Stimulated activated CD4-positive, alpha-beta T cell treated with anti-CD3 and anti-CD28 coated beads, Interleukin-15, amount 100 ng/mL, for 1 hour (primary cell): ENCODE results near the gene TINAG.

Experiments
- DNase-seq, 2 donors: peaks; one replicate each; pipeline ENCODE4 v3.0.0-alpha.2; 2020; ENCODE audit warnings: low read depth in 1 of 2, low spot score in 1 of 2

Gene TINAG

GRCh38 chr6:54308289-54308985 is at the start of gene TINAG:
TINAG (plus strand) TSS chr6:54308441; CDS start chr6:54308551, 110 bp downstream.
- no peak for DNase-seq

GRCh38 chr6:54260025-54260424 is 48.2 kb upstream of the TINAG start:
- DNase-seq, result no peak

GRCh38 chr6:54262499-54262898 is 45.7 kb upstream of the TINAG start:
- no peak for DNase-seq

- no peak for DNase-seq
Observed at GRCh38 chr6:54262971-54263370, 45.3 kb upstream of the TINAG start.

GRCh38 chr6:54264581-54265272 is 43.5 kb upstream of the TINAG start:
- DNase-seq, result no peak

GRCh38 chr6:54266400-54266923 is 41.8 kb upstream of the TINAG start:
- DNase-seq, result no peak

GRCh38 chr6:54267798-54268197 is 40.4 kb upstream of the TINAG start:
- DNase-seq, result no peak

- DNase-seq, result no peak
Observed at GRCh38 chr6:54273214-54273820, 34.9 kb upstream of the TINAG start.

GRCh38 chr6:54274383-54274782 is 33.9 kb upstream of the TINAG start:
- DNase-seq, result no peak

- no peak for DNase-seq
Observed at GRCh38 chr6:54282186-54282585, 26.1 kb upstream of the TINAG start.

- no peak for DNase-seq
Observed at GRCh38 chr6:54284161-54284860, 23.9 kb upstream of the TINAG start.

- no peak for DNase-seq
Observed at GRCh38 chr6:54285595-54285994, 22.6 kb upstream of the TINAG start.

GRCh38 chr6:54286141-54286540 is 22.1 kb upstream of the TINAG start:
- no peak for DNase-seq

GRCh38 chr6:54288474-54288873 is 19.8 kb upstream of the TINAG start:
- DNase-seq, result no peak

GRCh38 chr6:54289426-54289825 is 18.8 kb upstream of the TINAG start:
- no peak for DNase-seq

- DNase-seq, result no peak
Observed at GRCh38 chr6:54291146-54291545, 17.1 kb upstream of the TINAG start.

- DNase-seq, result no peak
Observed at GRCh38 chr6:54291738-54292137, 16.5 kb upstream of the TINAG start.

GRCh38 chr6:54294965-54295532 is 13.2 kb upstream of the TINAG start:
- no peak for DNase-seq

- no peak for DNase-seq
Observed at GRCh38 chr6:54299542-54300269, 8.5 kb upstream of the TINAG start.

- no peak for DNase-seq
Observed at GRCh38 chr6:54301770-54302169, 6.5 kb upstream of the TINAG start.
